22Rv1 (cell line): ENCODE measurements around the gene SBNO2.

ENCODE experiments used
- CTCF ChIP-seq: fragments of 450-650 bp; IDR thresholded peaks from 2 replicates; pipeline ENCODE4 v1.5.1; 2017; ENCODE audit warnings: mild to moderate bottlenecking
- ZFX ChIP-seq: fragments of 450-650 bp; IDR thresholded peaks from 2 replicates; pipeline ENCODE4 v1.6.1; 2017; ENCODE audit warnings: antibody characterized with exemption, borderline replicate concordance

GRCh38 chr19:1134431-1134830 is 39.6 kb downstream of the SBNO2 start:
- TF ChIP-seq CTCF (no peak), ZFX (no peak)
